Upper lobe of left lung (tissue), 4 donors: ENCODE measurements around the gene STUB1.

Source experiments
- EP300 ChIP-seq, 4 donors: sonication (generic); formaldehyde crosslinking; IDR thresholded peaks; one replicate each; pipeline ENCODE4 v1.5.1; 2017; ENCODE audit warnings: antibody characterized with exemption in 4 of 4, control low read depth in 2 of 4
- POLR2A ChIP-seq, 4 donors: fragments of 450-650 bp; IDR thresholded peaks; one replicate each; pipeline ENCODE4 v1.5.1; 2016 to 2017; ENCODE audit warnings: antibody characterized with exemption in 4 of 4, mild to moderate bottlenecking in 2 of 4
- POLR2AphosphoS5 ChIP-seq, 2 donors: sonication (generic); formaldehyde crosslinking; IDR thresholded peaks; one replicate each; pipeline ENCODE4 v1.5.1; 2017; ENCODE audit warnings: antibody characterized with exemption in 2 of 2
- TF ChIP-seq, protein P1 (sequence below), 6 experiments: fragments of 450-650 bp in 4 of 6; fragments of 200-600 bp in 2 of 6; sonication (generic) in 2 of 6; IDR thresholded peaks; one replicate each; pipeline ENCODE4 v1.5.1; 2016 to 2019; ENCODE audit warnings: antibody characterized with exemption in 6 of 6

DNA sequence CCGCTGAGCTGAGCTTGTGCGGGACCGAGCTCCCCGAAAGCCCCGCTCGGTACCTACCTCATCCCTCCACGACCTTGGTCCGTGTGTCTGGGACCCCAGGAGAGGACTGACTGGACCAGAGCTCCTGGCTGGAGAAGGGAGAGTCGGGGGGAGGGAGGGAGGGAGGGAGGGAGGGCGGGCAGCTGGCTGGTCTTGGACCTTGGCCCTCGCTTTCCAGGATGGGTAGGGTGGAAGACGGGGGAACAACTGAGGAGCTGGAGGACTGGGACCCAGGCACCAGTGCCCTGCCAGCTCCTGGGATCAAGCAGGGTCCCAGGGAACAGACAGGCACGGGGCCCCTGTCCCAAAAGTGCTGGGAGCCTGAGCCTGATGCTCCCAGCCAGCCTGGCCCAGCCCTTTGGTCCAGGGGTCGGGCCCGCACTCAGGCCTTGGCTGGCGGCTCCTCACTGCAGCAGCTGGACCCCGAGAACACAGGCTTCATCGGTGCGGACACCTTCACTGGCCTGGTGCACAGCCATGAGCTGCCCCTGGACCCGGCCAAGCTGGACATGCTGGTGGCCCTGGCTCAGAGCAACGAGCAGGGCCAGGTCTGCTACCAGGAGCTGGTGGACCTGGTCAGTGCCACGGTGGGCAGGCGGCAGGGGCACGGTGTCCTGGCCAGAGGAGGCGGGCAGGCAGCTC is 4.2 kb upstream of the STUB1 start:
- TF ChIP-seq POLR2A (IDR thresholded peaks at IDR 0.05) (no peak), POLR2AphosphoS5 (IDR thresholded peaks at IDR 0.05) (no peak), EP300 (IDR thresholded peaks at IDR 0.05) (no peak)
- TF ChIP-seq, protein P1, sequence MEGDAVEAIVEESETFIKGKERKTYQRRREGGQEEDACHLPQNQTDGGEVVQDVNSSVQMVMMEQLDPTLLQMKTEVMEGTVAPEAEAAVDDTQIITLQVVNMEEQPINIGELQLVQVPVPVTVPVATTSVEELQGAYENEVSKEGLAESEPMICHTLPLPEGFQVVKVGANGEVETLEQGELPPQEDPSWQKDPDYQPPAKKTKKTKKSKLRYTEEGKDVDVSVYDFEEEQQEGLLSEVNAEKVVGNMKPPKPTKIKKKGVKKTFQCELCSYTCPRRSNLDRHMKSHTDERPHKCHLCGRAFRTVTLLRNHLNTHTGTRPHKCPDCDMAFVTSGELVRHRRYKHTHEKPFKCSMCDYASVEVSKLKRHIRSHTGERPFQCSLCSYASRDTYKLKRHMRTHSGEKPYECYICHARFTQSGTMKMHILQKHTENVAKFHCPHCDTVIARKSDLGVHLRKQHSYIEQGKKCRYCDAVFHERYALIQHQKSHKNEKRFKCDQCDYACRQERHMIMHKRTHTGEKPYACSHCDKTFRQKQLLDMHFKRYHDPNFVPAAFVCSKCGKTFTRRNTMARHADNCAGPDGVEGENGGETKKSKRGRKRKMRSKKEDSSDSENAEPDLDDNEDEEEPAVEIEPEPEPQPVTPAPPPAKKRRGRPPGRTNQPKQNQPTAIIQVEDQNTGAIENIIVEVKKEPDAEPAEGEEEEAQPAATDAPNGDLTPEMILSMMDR (IDR thresholded peaks at IDR 0.05), result no peak
